ENCODE measurements around the gene FOXO3. TPM values are rescaled to one million over a fixed set of nuclear protein-coding genes. Genes with fewer than 3 reads are reported as not detected.
"Not testable (repeated sequence)": the region's sequence is repeated elsewhere in the genome, so short reads cannot be mapped to it uniquely, and the experiment has no call there.

FOXO3 gene
- total RNA-seq, 3 donors from 2014 or later, result 52.4 to 60.4 (median 60.1) TPM

- Histone ChIP-seq H3K36me3 (ENCODE audit: low read depth) (no peaks in the 10 kb centered on the region), H3K9me3 (no peaks in the 10 kb centered on the region), H3K4me1 (ENCODE audit: low read depth) (peaks cover 17% of the 10 kb centered on the region), H3K4me3 (no peak overlapping the region)
- no peak for TF ChIP-seq CTCF (IDR thresholded peaks at IDR 0.05)
- DNase-seq, result no peak
- no peak for ATAC-seq
- intact Hi-C loops (cut with DNase I, micrococcal nuclease), result no loop called here
These were observed 101.3 kb downstream of the FOXO3 start for GRCh38 chr6:108661982-108662381.

GRCh38 chr6:108662702-108663101 is 102.0 kb downstream of the FOXO3 start:
- no peak for ATAC-seq
- TF ChIP-seq CTCF (IDR thresholded peaks at IDR 0.05), result no peak
- Histone ChIP-seq H3K9me3 (no peaks in the 10 kb centered on the region), H3K4me1 (ENCODE audit: low read depth) (peaks cover 17% of the 10 kb centered on the region), H3K36me3 (ENCODE audit: low read depth) (no peaks in the 10 kb centered on the region), H3K4me3 (no peak overlapping the region)
- intact Hi-C loops (cut with DNase I, micrococcal nuclease), result no loop called here
- no peak for DNase-seq

- DNase-seq; intact Hi-C loops (cut with DNase I, micrococcal nuclease); H3K36me3 ChIP-seq (ENCODE audit: low read depth); H3K4me3 ChIP-seq; H3K9me3 ChIP-seq; ATAC-seq: not testable (repeated sequence)
- H3K4me1 ChIP-seq (ENCODE audit: low read depth), result peaks cover 17% of the 10 kb centered on the region
These were observed 102.9 kb downstream of the FOXO3 start for GRCh38 chr6:108663494-108664064.

GRCh38 chr6:108665495-108666196 is 104.9 kb downstream of the FOXO3 start:
- Histone ChIP-seq H3K4me1 (ENCODE audit: low read depth) (peaks cover 23% of the 10 kb centered on the region), H3K9me3 (no peaks in the 10 kb centered on the region), H3K4me3 (no peak overlapping the region), H3K36me3 (ENCODE audit: low read depth) (peaks cover 3% of the 10 kb centered on the region)
- intact Hi-C loops (cut with DNase I, micrococcal nuclease), result no loop called here
- no peak for TF ChIP-seq CTCF (IDR thresholded peaks at IDR 0.05)
- no peak for DNase-seq
- no peak for ATAC-seq

GRCh38 chr6:108666656-108667260 is 106.0 kb downstream of the FOXO3 start:
- no peak for ATAC-seq
- no peaks in the 10 kb centered on the region for H3K9me3 ChIP-seq
- intact Hi-C loops (cut with DNase I, micrococcal nuclease), result no loop called here
- H3K4me1 ChIP-seq (ENCODE audit: low read depth), result peaks cover 20% of the 10 kb centered on the region
- H3K4me3 ChIP-seq, result no peak overlapping the region
- peaks cover 3% of the 10 kb centered on the region for H3K36me3 ChIP-seq (ENCODE audit: low read depth)
- no peak for DNase-seq
- no peak for TF ChIP-seq CTCF (IDR thresholded peaks at IDR 0.05)

GRCh38 chr6:108667993-108668392 is 107.3 kb downstream of the FOXO3 start:
- no peak for DNase-seq
- ATAC-seq, result no peak
- intact Hi-C loops (cut with DNase I, micrococcal nuclease), result no loop called here
- H3K4me3 ChIP-seq, result no peak overlapping the region
- peaks cover 27% of the 10 kb centered on the region for H3K4me1 ChIP-seq (ENCODE audit: low read depth)
- H3K36me3 ChIP-seq (ENCODE audit: low read depth), result peaks cover 3% of the 10 kb centered on the region
- TF ChIP-seq CTCF (IDR thresholded peaks at IDR 0.05), result no peak
- no peaks in the 10 kb centered on the region for H3K9me3 ChIP-seq

All from mucosa of descending colon (tissue), 3 donors.